ENCODE data around the gene FLCN. TPM values are rescaled to one million over a fixed set of nuclear protein-coding genes. Genes with fewer than 3 reads are reported as not detected.

FLCN gene
- polyA plus RNA-seq, 1 donor (not counting 4 experiments of a cell fraction or from before 2014, with no cell fraction given): 12.5 TPM

- TF ChIP-seq, protein P1, sequence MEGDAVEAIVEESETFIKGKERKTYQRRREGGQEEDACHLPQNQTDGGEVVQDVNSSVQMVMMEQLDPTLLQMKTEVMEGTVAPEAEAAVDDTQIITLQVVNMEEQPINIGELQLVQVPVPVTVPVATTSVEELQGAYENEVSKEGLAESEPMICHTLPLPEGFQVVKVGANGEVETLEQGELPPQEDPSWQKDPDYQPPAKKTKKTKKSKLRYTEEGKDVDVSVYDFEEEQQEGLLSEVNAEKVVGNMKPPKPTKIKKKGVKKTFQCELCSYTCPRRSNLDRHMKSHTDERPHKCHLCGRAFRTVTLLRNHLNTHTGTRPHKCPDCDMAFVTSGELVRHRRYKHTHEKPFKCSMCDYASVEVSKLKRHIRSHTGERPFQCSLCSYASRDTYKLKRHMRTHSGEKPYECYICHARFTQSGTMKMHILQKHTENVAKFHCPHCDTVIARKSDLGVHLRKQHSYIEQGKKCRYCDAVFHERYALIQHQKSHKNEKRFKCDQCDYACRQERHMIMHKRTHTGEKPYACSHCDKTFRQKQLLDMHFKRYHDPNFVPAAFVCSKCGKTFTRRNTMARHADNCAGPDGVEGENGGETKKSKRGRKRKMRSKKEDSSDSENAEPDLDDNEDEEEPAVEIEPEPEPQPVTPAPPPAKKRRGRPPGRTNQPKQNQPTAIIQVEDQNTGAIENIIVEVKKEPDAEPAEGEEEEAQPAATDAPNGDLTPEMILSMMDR (optimal IDR thresholded peaks at IDR 0.05 in 1 of 3, IDR thresholded peaks at IDR 0.05 in 1 of 3, conservative IDR thresholded peaks at IDR 0.05 in 1 of 3; ENCODE audit: extremely low read depth in 1 of 3, insufficient read depth in 2 of 3, low read length in 3 of 3): no peak
- no peak for TF ChIP-seq EZH2 (IDR thresholded peaks at IDR 0.05; ENCODE audit: low read length)
- H3K4me2 ChIP-seq (ENCODE audit: control insufficient read depth, extremely low read depth, insufficient read depth, low read depth, low read length): no peak overlapping the region
- H3K36me3 ChIP-seq (ENCODE audit: control insufficient read depth in 2 of 2, extremely low read depth in 1 of 2, insufficient read depth in 2 of 2, low read length in 2 of 2): peaks cover 66 to 70% of the 10 kb centered on the region in 2 experiments
- H4K20me1 ChIP-seq (ENCODE audit: control insufficient read depth, extremely low read depth, insufficient read depth, low read length): peaks cover 3% of the 10 kb centered on the region
- no peaks in the 10 kb centered on the region for H3K9me3 ChIP-seq (ENCODE audit: control insufficient read depth, low read depth, low read length)
- no peaks in the 10 kb centered on the region for H3K9me1 ChIP-seq (ENCODE audit: control insufficient read depth, extremely low read depth, insufficient read depth, low read length)
- no peak for FAIRE-seq
- no peak overlapping the region for H3K27ac ChIP-seq (ENCODE audit: control insufficient read depth, insufficient read depth, low read length)
- H3K4me1 ChIP-seq (ENCODE audit: control insufficient read depth, extremely low read depth, insufficient read depth, low read length): no peaks in the 10 kb centered on the region
- H3K9ac ChIP-seq (ENCODE audit: control insufficient read depth, extremely low read depth, insufficient read depth, low read length): no peak overlapping the region
- no peak overlapping the region for H2AFZ ChIP-seq (ENCODE audit: control insufficient read depth, low read length)
- no peaks in the 10 kb centered on the region for H3K79me2 ChIP-seq (ENCODE audit: control insufficient read depth, insufficient read depth, low read length)
- no peak for DNase-seq (ENCODE audit: low read depth, low spot score)
- dilution Hi-C loops (cut with MboI; ENCODE audit: extremely low pct_ligation_motif_present, low sequenced_read_pairs): no loop called here
- H3K4me3 ChIP-seq (ENCODE audit: control insufficient read depth in 2 of 3, extremely low read depth in 1 of 3, insufficient read depth in 2 of 3, low read depth in 1 of 3, low read length in 3 of 3): no peak overlapping the region
- no peaks in the 10 kb centered on the region for H3K27me3 ChIP-seq (ENCODE audit: control insufficient read depth, extremely low read depth, insufficient read depth, low read length)
Measured at GRCh38 chr17:17175917-17176316, 61.1 kb downstream of the FLCN start.

GRCh38 chr17:17175340-17175739 is 61.6 kb downstream of the FLCN start:
- no peak for TF ChIP-seq EZH2 (IDR thresholded peaks at IDR 0.05; ENCODE audit: low read length)
- TF ChIP-seq, protein P1 (optimal IDR thresholded peaks at IDR 0.05 in 1 of 3, IDR thresholded peaks at IDR 0.05 in 1 of 3, conservative IDR thresholded peaks at IDR 0.05 in 1 of 3; ENCODE audit: extremely low read depth in 1 of 3, insufficient read depth in 2 of 3, low read length in 3 of 3): no peak
- Histone ChIP-seq H3K36me3 (ENCODE audit: control insufficient read depth in 2 of 2, extremely low read depth in 1 of 2, insufficient read depth in 2 of 2, low read length in 2 of 2) (peaks cover 62 to 65% of the 10 kb centered on the region in 2 experiments), H3K79me2 (ENCODE audit: control insufficient read depth, insufficient read depth, low read length) (no peaks in the 10 kb centered on the region), H3K9me1 (ENCODE audit: control insufficient read depth, extremely low read depth, insufficient read depth, low read length) (no peaks in the 10 kb centered on the region), H3K27ac (ENCODE audit: control insufficient read depth, insufficient read depth, low read length) (no peak overlapping the region), H3K9ac (ENCODE audit: control insufficient read depth, extremely low read depth, insufficient read depth, low read length) (no peak overlapping the region), H3K4me1 (ENCODE audit: control insufficient read depth, extremely low read depth, insufficient read depth, low read length) (peaks cover 3% of the 10 kb centered on the region), H3K4me2 (ENCODE audit: control insufficient read depth, extremely low read depth, insufficient read depth, low read depth, low read length) (no peak overlapping the region), H4K20me1 (ENCODE audit: control insufficient read depth, extremely low read depth, insufficient read depth, low read length) (no peaks in the 10 kb centered on the region), H3K4me3 (ENCODE audit: control insufficient read depth in 2 of 3, extremely low read depth in 1 of 3, insufficient read depth in 2 of 3, low read depth in 1 of 3, low read length in 3 of 3) (no peak overlapping the region), H3K9me3 (ENCODE audit: control insufficient read depth, low read depth, low read length) (no peaks in the 10 kb centered on the region), H3K27me3 (ENCODE audit: control insufficient read depth, extremely low read depth, insufficient read depth, low read length) (no peaks in the 10 kb centered on the region), H2AFZ (ENCODE audit: control insufficient read depth, low read length) (no peak overlapping the region)
- dilution Hi-C loops (cut with MboI; ENCODE audit: extremely low pct_ligation_motif_present, low sequenced_read_pairs): no loop called here
- FAIRE-seq (no peak), DNase-seq (ENCODE audit: low read depth, low spot score) (no peak)

All from keratinocyte (primary cell).